ENCODE data around the gene ZNF562. TPM values are rescaled to one million over a fixed set of nuclear protein-coding genes. Genes with fewer than 3 reads are reported as not detected.

The ZNF562 gene
- total and polyA plus RNA-seq, 7 experiments from 2014 or later = 1.3 to 18.6 (median 13.5) TPM

DNA sequence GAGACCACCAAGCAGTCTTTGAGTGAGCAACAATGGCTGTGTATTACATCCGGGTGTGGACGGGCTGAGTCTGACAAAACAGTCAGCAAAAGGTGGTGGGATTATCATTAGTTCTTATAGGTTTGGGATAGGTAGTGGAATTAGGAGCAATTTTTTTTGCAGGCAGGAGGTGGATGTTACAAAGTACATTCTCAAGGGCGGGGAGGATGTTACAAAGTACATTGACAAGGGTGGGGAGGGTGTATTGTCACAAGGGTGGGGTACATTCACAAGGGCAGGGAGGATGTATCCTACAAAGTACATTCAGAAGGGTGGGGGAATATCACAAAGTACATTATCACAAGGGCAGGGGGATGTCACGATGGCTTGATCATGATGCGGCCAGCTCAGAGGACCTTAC, 38.9 kb downstream of the ZNF562 start:
- Histone ChIP-seq H3K27ac (ENCODE audit: low read depth, low read length) (no peak overlapping the region), H3K4me1 (ENCODE audit: control insufficient read depth in 2 of 2, insufficient read depth in 2 of 2, low read length in 2 of 2) (no peaks in the 10 kb centered on the region), H3K4me3 (ENCODE audit: low read length) (no peak overlapping the region), H3K27me3 (ENCODE audit: control insufficient read depth in 2 of 2, insufficient read depth in 2 of 2, low read length in 2 of 2) (no peaks in the 10 kb centered on the region), H3K36me3 (ENCODE audit: control insufficient read depth in 2 of 3, insufficient read depth in 3 of 3, low read length in 3 of 3) (peaks cover 0 to 25% (median 0%) of the 10 kb centered on the region in 3 experiments), H3K9me3 (ENCODE audit: control insufficient read depth in 2 of 3, low read length in 3 of 3) (no peaks in the 10 kb centered on the region)
- Mint-ChIP-seq H3K4me3 (no peak overlapping the region), H3K9me3 (peaks cover 0 to 15% (median 4%) of the 10 kb centered on the region in 11 donors), H3K4me1 (peaks cover 0 to 4% (median 0%) of the 10 kb centered on the region in 7 donors), H3K27ac (no peak overlapping the region), H3K27me3 (no peaks in the 10 kb centered on the region), H3K36me3 (peaks cover 19 to 30% (median 25%) of the 10 kb centered on the region in 5 donors)
- DNase-seq (no peak), ATAC-seq (no peak)
- POLR2A ChIA-PET = interaction anchor here (0.6 kb wide), 1 partner anchor 142 kb away, joined by 5 read pairs; no protein-coding TSS in a partner anchor
- CTCF ChIA-PET = no interaction called here
- intact Hi-C loops (cut with micrococcal nuclease) = no loop called here

GRCh38 chr19:9627856-9628255, 47.0 kb downstream of the ZNF562 start:
- Mint-ChIP-seq H3K36me3 (peaks cover 7 to 28% (median 17%) of the 10 kb centered on the region in 5 donors), H3K4me1 (peaks cover 5 to 9% (median 8%) of the 10 kb centered on the region in 7 donors), H3K27me3 (no peaks in the 10 kb centered on the region), H3K9me3 (no peaks in the 10 kb centered on the region), H3K4me3 (no peak overlapping the region), H3K27ac (no peak overlapping the region)
- intact Hi-C loops (cut with micrococcal nuclease) = loop anchor here in 1 of 2 donors (10.0 kb wide), 1 partner anchor 423 kb away; no protein-coding TSS in a partner anchor
- Histone ChIP-seq H3K27me3 (ENCODE audit: control insufficient read depth in 2 of 2, insufficient read depth in 2 of 2, low read length in 2 of 2) (no peaks in the 10 kb centered on the region), H3K27ac (ENCODE audit: low read depth, low read length) (no peak overlapping the region), H3K9me3 (ENCODE audit: control insufficient read depth in 2 of 3, low read length in 3 of 3) (no peaks in the 10 kb centered on the region), H3K36me3 (ENCODE audit: control insufficient read depth in 2 of 3, insufficient read depth in 3 of 3, low read length in 3 of 3) (peaks cover 0 to 9% (median 0%) of the 10 kb centered on the region in 3 experiments), H3K4me3 (ENCODE audit: low read length) (no peak overlapping the region), H3K4me1 (ENCODE audit: control insufficient read depth in 2 of 2, insufficient read depth in 2 of 2, low read length in 2 of 2) (no peaks in the 10 kb centered on the region)
- ChIA-PET CTCF (interaction anchor here (0.7 to 0.9 kb wide), 2 partner anchors 10 to 168 kb away, joined by 3 to 4 read pairs; no protein-coding TSS in a partner anchor), POLR2A (no interaction called here)
- ATAC-seq = no peak
- no peak for DNase-seq

DNA sequence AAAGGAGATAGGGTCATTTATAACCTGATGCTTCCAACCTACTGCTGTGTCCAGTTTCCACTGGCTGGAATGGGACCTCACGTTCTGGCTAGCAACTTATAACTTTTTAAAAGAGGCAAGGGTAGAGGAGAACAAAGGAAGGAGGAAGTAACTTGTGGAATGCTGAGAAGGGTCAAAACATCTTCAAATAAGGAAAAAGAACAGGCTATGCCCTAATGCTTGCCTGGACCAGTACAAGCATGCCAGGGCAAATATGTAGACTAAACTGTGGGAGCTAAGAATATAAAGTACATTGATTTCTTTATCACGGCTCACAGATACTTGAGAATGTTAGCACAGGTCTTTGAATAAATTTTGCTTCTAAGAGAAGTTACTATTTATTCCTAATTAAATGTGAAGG, 52.4 kb downstream of the ZNF562 start:
- intact Hi-C loops (cut with micrococcal nuclease) = loop anchor here in 1 of 2 donors (5.0 to 10.0 kb wide), 2 partner anchors 185 to 418 kb away; partner anchors contain the start of gene ZNF266
- peaks cover 12 to 13% of the 10 kb centered on the region in 2 donors for H3K4me1 ChIP-seq (ENCODE audit: control insufficient read depth in 2 of 2, insufficient read depth in 2 of 2, low read length in 2 of 2)
- ChIA-PET CTCF (interaction anchor here (1.1 kb wide), 1 partner anchor 37 kb away, joined by 3 read pairs; no protein-coding TSS in a partner anchor), POLR2A (interaction anchor here (0.8 to 2.3 kb wide), 4 partner anchors 53 to 205 kb away, joined by 3 to 20 read pairs (median 4); partner anchors contain the start of genes UBL5 and ZNF846)
- Mint-ChIP-seq H3K27me3 (peaks cover 0 to 4% (median 0%) of the 10 kb centered on the region in 5 donors), H3K4me3 (peak overlapping the region in 8 of 10 donors; percentile 6 to 72 (median 45)), H3K9me3 (peaks cover 0 to 12% (median 4%) of the 10 kb centered on the region in 11 donors), H3K36me3 (peaks cover 0 to 39% (median 16%) of the 10 kb centered on the region in 5 donors), H3K27ac (peak overlapping the region in 5 of 9 donors; percentile 41 to 81 (median 50)), H3K4me1 (peaks cover 13 to 34% (median 25%) of the 10 kb centered on the region in 7 donors)
- DNase-seq (no peak), ATAC-seq (no peak)
- no peak overlapping the region for H3K4me3 ChIP-seq (ENCODE audit: low read length)
- H3K36me3 ChIP-seq (ENCODE audit: control insufficient read depth in 2 of 3, insufficient read depth in 3 of 3, low read length in 3 of 3) = peaks cover 7 to 20% (median 8%) of the 10 kb centered on the region in 3 experiments
- no peak overlapping the region for H3K27ac ChIP-seq (ENCODE audit: low read depth, low read length)
- H3K9me3 ChIP-seq (ENCODE audit: control insufficient read depth in 2 of 3, low read length in 3 of 3) = no peaks in the 10 kb centered on the region
- no peaks in the 10 kb centered on the region for H3K27me3 ChIP-seq (ENCODE audit: control insufficient read depth in 2 of 2, insufficient read depth in 2 of 2, low read length in 2 of 2)

- Mint-ChIP-seq H3K4me1 (peaks cover 13 to 34% (median 25%) of the 10 kb centered on the region in 7 donors), H3K4me3 (peak within 1 kb of the TSS; percentile 96 to 100 (median 99)), H3K27me3 (peaks cover 0 to 4% (median 0%) of the 10 kb centered on the region in 5 donors), H3K9me3 (peaks cover 0 to 12% (median 4%) of the 10 kb centered on the region in 11 donors), H3K36me3 (peaks cover 0 to 43% (median 20%) of the 10 kb centered on the region in 5 donors), H3K27ac (peak within 1 kb of the TSS; percentile 99 to 100 (median 100))
- Histone ChIP-seq H3K4me1 (ENCODE audit: control insufficient read depth in 2 of 2, insufficient read depth in 2 of 2, low read length in 2 of 2) (peaks cover 12 to 13% of the 10 kb centered on the region in 2 donors), H3K36me3 (ENCODE audit: control insufficient read depth in 2 of 3, insufficient read depth in 3 of 3, low read length in 3 of 3) (peaks cover 8 to 29% (median 16%) of the 10 kb centered on the region in 3 experiments), H3K4me3 (ENCODE audit: low read length) (peak within 1 kb of the TSS; percentile 96), H3K9me3 (ENCODE audit: control insufficient read depth in 2 of 3, low read length in 3 of 3) (no peaks in the 10 kb centered on the region), H3K27me3 (ENCODE audit: control insufficient read depth in 2 of 2, insufficient read depth in 2 of 2, low read length in 2 of 2) (no peaks in the 10 kb centered on the region), H3K27ac (ENCODE audit: low read depth, low read length) (peak within 1 kb of the TSS; percentile 89)
- CTCF ChIA-PET = interaction anchor here (0.6 to 1.0 kb wide), 3 partner anchors 174 to 890 kb away, joined by 3 to 4 read pairs (median 3); no protein-coding TSS in a partner anchor
- intact Hi-C loops (cut with micrococcal nuclease) = loop anchor here (1.0 to 10.0 kb wide), 15 partner anchors 35 to 789 kb away; partner anchors contain the start of genes FBXL12 (in 2 of the 2), ZNF846 (in 2 of the 2), MBD3L1 (in 1 of the 2) and UBL5 (in 1 of the 2)
- DNase-seq (peak; percentile 73 to 93 (median 89)), ATAC-seq (peak; percentile 94)
- POLR2A ChIA-PET = interaction anchor here (0.5 to 2.3 kb wide), 9 partner anchors 36 to 206 kb away, joined by 3 to 20 read pairs (median 4); partner anchors contain the start of genes UBL5 and ZNF846
Observed at GRCh38 chr19:9621156-9622037, 53.5 kb downstream of the ZNF562 start, which contains the start of gene ZNF561. ZNF561 (minus strand) TSS chr19:9621232; CDS start chr19:9619456, 1,776 bp downstream.

- Histone ChIP-seq H3K4me3 (ENCODE audit: low read length) (peak overlapping the region; percentile 96), H3K27me3 (ENCODE audit: control insufficient read depth in 2 of 2, insufficient read depth in 2 of 2, low read length in 2 of 2) (no peaks in the 10 kb centered on the region), H3K9me3 (ENCODE audit: control insufficient read depth in 2 of 3, low read length in 3 of 3) (no peaks in the 10 kb centered on the region), H3K27ac (ENCODE audit: low read depth, low read length) (peak overlapping the region; percentile 89), H3K36me3 (ENCODE audit: control insufficient read depth in 2 of 3, insufficient read depth in 3 of 3, low read length in 3 of 3) (peaks cover 8 to 35% (median 21%) of the 10 kb centered on the region in 3 experiments), H3K4me1 (ENCODE audit: control insufficient read depth in 2 of 2, insufficient read depth in 2 of 2, low read length in 2 of 2) (peaks cover 12 to 13% of the 10 kb centered on the region in 2 donors)
- DNase-seq = no peak
- Mint-ChIP-seq H3K27me3 (peaks cover 0 to 4% (median 0%) of the 10 kb centered on the region in 5 donors), H3K27ac (peak overlapping the region; percentile 99 to 100 (median 100)), H3K4me3 (peak overlapping the region; percentile 96 to 100 (median 99)), H3K4me1 (peaks cover 9 to 31% (median 22%) of the 10 kb centered on the region in 7 donors), H3K36me3 (peaks cover 2 to 47% (median 22%) of the 10 kb centered on the region in 5 donors), H3K9me3 (peaks cover 0 to 14% (median 6%) of the 10 kb centered on the region in 11 donors)
- ATAC-seq = no peak
- POLR2A ChIA-PET = interaction anchor here (1.7 kb wide), 1 partner anchor 148 kb away, joined by 6 read pairs; the partner anchor contains the start of gene ZNF846
- CTCF ChIA-PET = interaction anchor here (0.8 to 1.1 kb wide), 3 partner anchors 34 to 176 kb away, joined by 3 read pairs; partner anchors contain the start of gene ZNF121
- intact Hi-C loops (cut with micrococcal nuclease) = loop anchor here (1.0 to 10.0 kb wide), 15 partner anchors 34 to 788 kb away; partner anchors contain the start of genes FBXL12 (in 2 of the 2), ZNF846 (in 2 of the 2), MBD3L1 (in 1 of the 2) and UBL5 (in 1 of the 2)
Observed at GRCh38 chr19:9620842-9621155, 54.1 kb downstream of the ZNF562 start.

GRCh38 chr19:9615844-9616243, 59.1 kb downstream of the ZNF562 start:
- intact Hi-C loops (cut with micrococcal nuclease) = no loop called here
- peaks cover 4 to 81% (median 60%) of the 10 kb centered on the region in 5 donors for H3K36me3 Mint-ChIP-seq

More at GRCh38 chr19:9615844-9616243, 59.1 kb downstream of the ZNF562 start:
- no peaks in the 10 kb centered on the region for H3K27me3 Mint-ChIP-seq
- no peak overlapping the region for H3K4me3 Mint-ChIP-seq
- Histone ChIP-seq H3K4me1 (ENCODE audit: control insufficient read depth in 2 of 2, insufficient read depth in 2 of 2, low read length in 2 of 2) (peaks cover 6 to 8% of the 10 kb centered on the region in 2 donors), H3K9me3 (ENCODE audit: control insufficient read depth in 2 of 3, low read length in 3 of 3) (peaks cover 2 to 26% (median 13%) of the 10 kb centered on the region in 3 experiments), H3K27ac (ENCODE audit: low read depth, low read length) (no peak overlapping the region), H3K36me3 (ENCODE audit: control insufficient read depth in 2 of 3, insufficient read depth in 3 of 3, low read length in 3 of 3) (peaks cover 44 to 85% (median 64%) of the 10 kb centered on the region in 3 experiments), H3K4me3 (ENCODE audit: low read length) (no peak overlapping the region), H3K27me3 (ENCODE audit: control insufficient read depth in 2 of 2, insufficient read depth in 2 of 2, low read length in 2 of 2) (no peaks in the 10 kb centered on the region)
- ChIA-PET CTCF (no interaction called here), POLR2A (no interaction called here)
- no peak for DNase-seq
- no peak overlapping the region for H3K27ac Mint-ChIP-seq
- ATAC-seq = no peak
- peaks cover 0 to 41% (median 25%) of the 10 kb centered on the region in 11 donors for H3K9me3 Mint-ChIP-seq
- H3K4me1 Mint-ChIP-seq = peaks cover 4 to 11% (median 8%) of the 10 kb centered on the region in 7 donors

Measured in naive thymus-derived CD4-positive, alpha-beta T cell (primary cell).